CD4-positive, CD25-positive, alpha-beta regulatory T cell (primary cell): ENCODE data around the gene SCAP. TPM values are rescaled to one million over a fixed set of nuclear protein-coding genes. Genes with fewer than 3 reads are reported as not detected.

ENCODE experiments used
- ATAC-seq, 2 donors: fragments of 150-1000 bp; cut with Tn5 transposase; one replicate each; pipeline ENCODE4 v1.10.0; 2021; ENCODE audit warnings: low read depth in 2 of 2, moderate number of reproducible peaks in 2 of 2, moderate library complexity in 1 of 2
- DNase-seq, 3 donors: peaks; one replicate each; pipeline versions ENCODE4 v3.0.0 to v3.0.0-alpha.2; 2012 to 2022; ENCODE audit warnings: mixed read lengths in 1 of 3
- H3K27ac ChIP-seq: one replicate; pipeline ENCODE4 v1.7.0; 2013; ENCODE audit warnings: mild to moderate bottlenecking, low read length; ENCODE audit not compliant: insufficient read depth, poor library complexity, severe bottlenecking
- H3K27me3 ChIP-seq: one replicate; pipeline ENCODE4 v1.7.0; 2013; ENCODE audit warnings: low read length; ENCODE audit not compliant: control insufficient read depth, insufficient read depth
- H3K36me3 ChIP-seq: one replicate; pipeline ENCODE4 v1.7.0; 2013; ENCODE audit warnings: mild to moderate bottlenecking, low read length, moderate library complexity; ENCODE audit not compliant: control insufficient read depth, insufficient read depth
- H3K4me1 ChIP-seq: 2 replicates; pipeline ENCODE4 v1.7.0; 2013; ENCODE audit warnings: mild to moderate bottlenecking, low read length; ENCODE audit not compliant: insufficient read depth, control insufficient read depth, poor library complexity, severe bottlenecking
- H3K4me3 ChIP-seq: one replicate; pipeline ENCODE4 v1.7.0; 2013; ENCODE audit warnings: low read depth, mild to moderate bottlenecking, low read length, moderate library complexity
- H3K9me3 ChIP-seq, 2 experiments: 1 replicate in 1 of 2; 2 replicates in 1 of 2; pipeline ENCODE4 v1.7.0; 2013; ENCODE audit warnings: low read length in 2 of 2, mild to moderate bottlenecking in 1 of 2, moderate library complexity in 1 of 2; ENCODE audit not compliant: control insufficient read depth in 2 of 2
- H3K27ac Mint-ChIP-seq, 3 donors: one replicate each; pipeline ENCODE4 v1.8.0; 2020 to 2022; ENCODE audit warnings: mild to moderate bottlenecking in 3 of 3, mixed read lengths in 3 of 3, moderate library complexity in 2 of 3
- H3K27me3 Mint-ChIP-seq: one replicate; pipeline ENCODE4 v1.8.0; 2022; ENCODE audit warnings: mild to moderate bottlenecking, mixed read lengths
- H3K36me3 Mint-ChIP-seq: one replicate; pipeline ENCODE4 v1.8.0; 2020; ENCODE audit warnings: mixed read lengths
- H3K4me1 Mint-ChIP-seq, 4 donors: one replicate each; pipeline ENCODE4 v1.8.0; 2020 to 2022; ENCODE audit warnings: mixed read lengths in 4 of 4, mild to moderate bottlenecking in 1 of 4
- H3K4me3 Mint-ChIP-seq, 4 donors: one replicate each; pipeline ENCODE4 v1.8.0; 2020 to 2022; ENCODE audit warnings: mild to moderate bottlenecking in 4 of 4, mixed read lengths in 4 of 4, moderate library complexity in 3 of 4
- H3K9me3 Mint-ChIP-seq, 7 donors: one replicate each; pipeline ENCODE4 v1.8.0; 2020 to 2022; ENCODE audit warnings: mixed read lengths in 7 of 7, mild to moderate bottlenecking in 3 of 7, moderate library complexity in 2 of 7
- polyA plus RNA-seq, 4 donors: library from polyadenylated mRNA; unstranded; fragments of 300-500 nt; fragmentation: Illumina TruSeq; gene quantifications; one replicate each; pipeline ENCODE4 v1.2.3, GENCODE V29; 2021
- total RNA-seq: library from RNA; stranded (reverse); gene quantifications from one replicate; pipeline ENCODE4 v1.2.3, GENCODE V29; 2022

SCAP gene
- total and polyA plus RNA-seq, 5 donors from 2014 or later, result 43.2 to 92.4 (median 47.1) TPM

GRCh38 chr3:47441796-47442551 is 33.8 kb downstream of the SCAP start:
- peaks cover 32% of the 10 kb centered on the region for H3K36me3 Mint-ChIP-seq
- Histone ChIP-seq H3K27ac (no peak overlapping the region), H3K4me1 (no peaks in the 10 kb centered on the region), H3K27me3 (no peaks in the 10 kb centered on the region), H3K4me3 (no peak overlapping the region), H3K9me3 (no peaks in the 10 kb centered on the region), H3K36me3 (peaks cover 45% of the 10 kb centered on the region)
- peak overlapping the region; percentile 18 to 59 (median 57) for H3K27ac Mint-ChIP-seq
- H3K9me3 Mint-ChIP-seq, result no peaks in the 10 kb centered on the region
- H3K4me1 Mint-ChIP-seq, result peaks cover 4 to 24% (median 9%) of the 10 kb centered on the region in 4 donors
- DNase-seq, result no peak
- no peak overlapping the region for H3K4me3 Mint-ChIP-seq
- no peak for ATAC-seq
- no peaks in the 10 kb centered on the region for H3K27me3 Mint-ChIP-seq

DNA sequence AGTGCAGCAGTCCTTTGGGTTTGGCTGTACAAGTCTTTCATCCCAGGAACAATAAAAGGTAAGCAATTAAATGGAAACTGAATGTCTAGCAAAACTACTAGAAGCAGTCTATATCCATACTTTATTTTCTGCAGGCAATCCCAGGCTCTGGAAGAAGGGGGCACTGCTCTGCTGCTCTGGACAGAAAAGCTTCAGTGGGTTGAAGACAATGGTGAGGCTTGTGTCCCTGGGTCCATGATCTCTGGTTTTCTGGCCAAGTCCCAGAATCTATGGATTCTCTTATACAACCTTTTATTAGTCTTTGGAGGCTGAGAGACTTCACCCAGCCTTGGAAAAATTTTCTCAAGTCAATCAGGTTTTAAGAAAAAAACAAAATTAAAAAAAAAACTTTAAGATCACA is 35.6 kb downstream of the SCAP start:
- Mint-ChIP-seq H3K9me3 (no peaks in the 10 kb centered on the region), H3K36me3 (peaks cover 32% of the 10 kb centered on the region), H3K27ac (no peak overlapping the region), H3K4me1 (peaks cover 4 to 20% (median 9%) of the 10 kb centered on the region in 4 donors), H3K4me3 (no peak overlapping the region), H3K27me3 (no peaks in the 10 kb centered on the region)
- peaks cover 45% of the 10 kb centered on the region for H3K36me3 ChIP-seq
- no peaks in the 10 kb centered on the region for H3K4me1 ChIP-seq
- no peak overlapping the region for H3K27ac ChIP-seq
- no peak overlapping the region for H3K4me3 ChIP-seq
- H3K27me3 ChIP-seq, result no peaks in the 10 kb centered on the region
- no peak for ATAC-seq
- DNase-seq, result no peak
- H3K9me3 ChIP-seq, result no peaks in the 10 kb centered on the region

DNA sequence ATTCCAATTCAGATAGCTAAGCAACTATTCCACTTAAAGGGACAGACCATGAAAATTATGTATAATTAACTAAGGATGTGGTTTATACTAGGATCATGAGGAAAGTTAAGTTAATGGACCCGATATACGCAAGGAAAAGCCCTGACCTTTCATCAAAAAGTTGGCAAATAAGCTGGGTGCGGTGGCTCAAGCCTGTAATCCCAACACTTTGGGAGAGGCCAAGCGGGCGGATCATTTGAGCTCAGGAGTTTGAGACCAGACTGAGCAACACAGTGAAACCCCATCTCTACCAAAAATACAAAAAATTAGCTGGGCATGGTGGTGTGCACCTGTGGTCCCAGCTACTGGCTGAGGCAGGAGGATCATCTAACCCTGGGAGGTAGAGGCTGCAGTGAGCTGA is 39.6 kb downstream of the SCAP start:
- Histone ChIP-seq H3K36me3 (peaks cover 55% of the 10 kb centered on the region), H3K27me3 (no peaks in the 10 kb centered on the region), H3K4me1 (no peaks in the 10 kb centered on the region), H3K27ac (no peak overlapping the region), H3K4me3 (no peak overlapping the region), H3K9me3 (no peaks in the 10 kb centered on the region)
- H3K27ac Mint-ChIP-seq, result no peak overlapping the region
- peaks cover 0 to 7% (median 1%) of the 10 kb centered on the region in 4 donors for H3K4me1 Mint-ChIP-seq
- no peaks in the 10 kb centered on the region for H3K27me3 Mint-ChIP-seq
- peaks cover 41% of the 10 kb centered on the region for H3K36me3 Mint-ChIP-seq
- no peaks in the 10 kb centered on the region for H3K9me3 Mint-ChIP-seq
- H3K4me3 Mint-ChIP-seq, result no peak overlapping the region
- no peak for DNase-seq
- ATAC-seq, result no peak

GRCh38 chr3:47434849-47435248 is 40.9 kb downstream of the SCAP start:
- Histone ChIP-seq H3K36me3 (peaks cover 57% of the 10 kb centered on the region), H3K9me3 (no peaks in the 10 kb centered on the region), H3K27me3 (no peaks in the 10 kb centered on the region), H3K4me3 (no peak overlapping the region), H3K27ac (no peak overlapping the region), H3K4me1 (no peaks in the 10 kb centered on the region)
- peak overlapping the region in 1 of 3 donors; percentile 63 for H3K27ac Mint-ChIP-seq
- H3K9me3 Mint-ChIP-seq, result no peaks in the 10 kb centered on the region
- ATAC-seq, result no peak
- no peaks in the 10 kb centered on the region for H3K27me3 Mint-ChIP-seq
- no peak overlapping the region for H3K4me3 Mint-ChIP-seq
- H3K36me3 Mint-ChIP-seq, result peaks cover 47% of the 10 kb centered on the region
- peaks cover 0 to 10% (median 2%) of the 10 kb centered on the region in 4 donors for H3K4me1 Mint-ChIP-seq
- DNase-seq, result no peak

DNA sequence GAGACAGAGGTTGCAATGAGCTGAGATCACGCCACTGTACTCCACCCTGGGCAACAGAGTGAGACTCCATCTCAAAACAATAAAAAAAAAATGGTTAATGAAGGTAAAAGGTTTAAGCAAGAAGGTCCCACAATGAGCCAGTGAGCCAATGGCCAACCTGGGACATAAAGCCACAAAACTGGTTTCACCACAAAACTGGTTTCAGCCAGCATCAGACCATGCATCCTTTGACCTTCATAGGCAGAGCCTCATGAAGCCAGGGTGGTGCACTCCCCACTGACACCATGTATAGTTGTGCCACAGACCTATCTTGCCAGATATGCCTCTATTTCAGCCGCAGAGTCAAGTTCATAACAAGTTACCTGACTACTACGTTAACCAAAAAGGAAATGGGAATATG is 41.9 kb downstream of the SCAP start:
- H3K4me3 ChIP-seq, result no peak overlapping the region
- Mint-ChIP-seq H3K4me1 (peaks cover 0 to 10% (median 2%) of the 10 kb centered on the region in 4 donors), H3K36me3 (peaks cover 46% of the 10 kb centered on the region), H3K27ac (no peak overlapping the region), H3K4me3 (no peak overlapping the region), H3K27me3 (no peaks in the 10 kb centered on the region), H3K9me3 (no peaks in the 10 kb centered on the region)
- DNase-seq (no peak), ATAC-seq (no peak)
- H3K27me3 ChIP-seq, result no peaks in the 10 kb centered on the region
- H3K9me3 ChIP-seq, result no peaks in the 10 kb centered on the region
- H3K4me1 ChIP-seq, result no peaks in the 10 kb centered on the region
- H3K27ac ChIP-seq, result no peak overlapping the region
- peaks cover 48% of the 10 kb centered on the region for H3K36me3 ChIP-seq

DNA sequence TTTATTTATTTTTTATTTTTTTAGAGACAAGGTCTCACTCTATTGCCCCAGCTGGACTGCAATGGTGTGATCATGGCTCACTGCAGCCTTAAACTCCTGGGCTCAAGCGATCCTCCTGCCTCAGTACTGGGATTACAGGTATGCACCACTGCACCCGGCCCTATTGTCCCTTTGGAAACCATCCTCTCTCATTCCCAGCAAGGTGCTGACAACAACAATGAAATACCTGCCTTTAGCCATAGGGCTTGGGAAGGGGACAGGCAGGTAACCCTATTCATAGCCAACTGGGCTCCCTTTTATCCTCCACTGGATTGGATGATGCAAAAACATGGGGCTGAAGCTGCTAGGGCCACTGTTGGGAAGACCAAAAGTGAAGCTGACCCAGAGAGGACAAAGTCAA is 43.1 kb downstream of the SCAP start:
- no peaks in the 10 kb centered on the region for H3K27me3 ChIP-seq
- H3K4me3 ChIP-seq, result no peak overlapping the region
- H3K4me1 Mint-ChIP-seq, result peaks cover 0 to 10% (median 2%) of the 10 kb centered on the region in 4 donors
- no peaks in the 10 kb centered on the region for H3K27me3 Mint-ChIP-seq
- H3K27ac ChIP-seq, result no peak overlapping the region
- no peaks in the 10 kb centered on the region for H3K9me3 ChIP-seq
- peaks cover 40% of the 10 kb centered on the region for H3K36me3 Mint-ChIP-seq
- H3K4me1 ChIP-seq, result no peaks in the 10 kb centered on the region
- peaks cover 44% of the 10 kb centered on the region for H3K36me3 ChIP-seq
- DNase-seq (no peak), ATAC-seq (no peak)
- no peak overlapping the region for H3K27ac Mint-ChIP-seq
- no peaks in the 10 kb centered on the region for H3K9me3 Mint-ChIP-seq
- H3K4me3 Mint-ChIP-seq, result no peak overlapping the region

GRCh38 chr3:47431225-47431624 is 44.5 kb downstream of the SCAP start:
- H3K4me3 ChIP-seq, result no peak overlapping the region
- no peak overlapping the region for H3K4me3 Mint-ChIP-seq
- H3K27me3 ChIP-seq, result no peaks in the 10 kb centered on the region
- H3K36me3 Mint-ChIP-seq, result peaks cover 40% of the 10 kb centered on the region
- H3K27ac ChIP-seq, result no peak overlapping the region
- peak overlapping the region in 1 of 3 donors; percentile 52 for H3K27ac Mint-ChIP-seq
- peaks cover 0 to 10% (median 2%) of the 10 kb centered on the region in 4 donors for H3K4me1 Mint-ChIP-seq
- H3K9me3 ChIP-seq, result no peaks in the 10 kb centered on the region
- H3K9me3 Mint-ChIP-seq, result no peaks in the 10 kb centered on the region
- H3K36me3 ChIP-seq, result peaks cover 54% of the 10 kb centered on the region
- no peak for DNase-seq
- ATAC-seq, result no peak
- H3K27me3 Mint-ChIP-seq, result no peaks in the 10 kb centered on the region
- H3K4me1 ChIP-seq, result no peaks in the 10 kb centered on the region

DNA sequence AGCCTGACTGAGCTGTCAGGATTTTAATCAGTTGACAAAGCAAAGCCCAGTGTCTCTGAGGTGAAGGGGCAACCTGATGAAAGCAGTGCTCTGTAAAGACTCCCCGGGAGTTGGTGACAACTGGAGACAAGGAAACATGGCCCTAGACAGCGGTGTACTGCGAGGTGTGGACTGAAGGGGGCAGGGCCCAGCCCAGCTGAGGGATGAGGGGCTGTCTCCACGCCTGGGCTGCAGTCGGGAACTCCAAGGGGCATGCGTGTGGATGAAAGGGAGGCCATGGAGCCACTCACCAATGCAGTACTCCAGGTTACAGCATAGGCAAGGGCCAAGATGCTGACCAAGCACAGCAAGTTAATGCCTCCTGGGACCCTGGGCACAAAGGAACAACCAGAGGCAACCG is 45.1 kb downstream of the SCAP start:
- H3K9me3 Mint-ChIP-seq, result no peaks in the 10 kb centered on the region
- Histone ChIP-seq H3K27me3 (no peaks in the 10 kb centered on the region), H3K36me3 (peaks cover 59% of the 10 kb centered on the region), H3K27ac (no peak overlapping the region), H3K4me1 (no peaks in the 10 kb centered on the region), H3K9me3 (no peaks in the 10 kb centered on the region), H3K4me3 (no peak overlapping the region)
- H3K27ac Mint-ChIP-seq, result peak overlapping the region in 1 of 3 donors; percentile 45
- peaks cover 0 to 10% (median 2%) of the 10 kb centered on the region in 4 donors for H3K4me1 Mint-ChIP-seq
- H3K36me3 Mint-ChIP-seq, result peaks cover 40% of the 10 kb centered on the region
- H3K27me3 Mint-ChIP-seq, result no peaks in the 10 kb centered on the region
- H3K4me3 Mint-ChIP-seq, result no peak overlapping the region
- ATAC-seq (no peak), DNase-seq (no peak)
